Left forelimb (tissue), 1 donor: Measurements from ENCODE around the gene SNX17.
A peak's percentile ranks its signal among the peaks of the same experiment; 100 is the strongest.
"Not testable (repeated sequence)": the region's sequence is repeated elsewhere in the genome, so short reads cannot be mapped to it uniquely, and the experiment has no call there.

Experiments
- DNase-seq: peaks from one replicate; pipeline ENCODE4 v3.0.0-alpha.2; 2018; ENCODE audit warnings: low spot score

Gene SNX17, protein sequence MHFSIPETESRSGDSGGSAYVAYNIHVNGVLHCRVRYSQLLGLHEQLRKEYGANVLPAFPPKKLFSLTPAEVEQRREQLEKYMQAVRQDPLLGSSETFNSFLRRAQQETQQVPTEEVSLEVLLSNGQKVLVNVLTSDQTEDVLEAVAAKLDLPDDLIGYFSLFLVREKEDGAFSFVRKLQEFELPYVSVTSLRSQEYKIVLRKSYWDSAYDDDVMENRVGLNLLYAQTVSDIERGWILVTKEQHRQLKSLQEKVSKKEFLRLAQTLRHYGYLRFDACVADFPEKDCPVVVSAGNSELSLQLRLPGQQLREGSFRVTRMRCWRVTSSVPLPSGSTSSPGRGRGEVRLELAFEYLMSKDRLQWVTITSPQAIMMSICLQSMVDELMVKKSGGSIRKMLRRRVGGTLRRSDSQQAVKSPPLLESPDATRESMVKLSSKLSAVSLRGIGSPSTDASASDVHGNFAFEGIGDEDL

DNA sequence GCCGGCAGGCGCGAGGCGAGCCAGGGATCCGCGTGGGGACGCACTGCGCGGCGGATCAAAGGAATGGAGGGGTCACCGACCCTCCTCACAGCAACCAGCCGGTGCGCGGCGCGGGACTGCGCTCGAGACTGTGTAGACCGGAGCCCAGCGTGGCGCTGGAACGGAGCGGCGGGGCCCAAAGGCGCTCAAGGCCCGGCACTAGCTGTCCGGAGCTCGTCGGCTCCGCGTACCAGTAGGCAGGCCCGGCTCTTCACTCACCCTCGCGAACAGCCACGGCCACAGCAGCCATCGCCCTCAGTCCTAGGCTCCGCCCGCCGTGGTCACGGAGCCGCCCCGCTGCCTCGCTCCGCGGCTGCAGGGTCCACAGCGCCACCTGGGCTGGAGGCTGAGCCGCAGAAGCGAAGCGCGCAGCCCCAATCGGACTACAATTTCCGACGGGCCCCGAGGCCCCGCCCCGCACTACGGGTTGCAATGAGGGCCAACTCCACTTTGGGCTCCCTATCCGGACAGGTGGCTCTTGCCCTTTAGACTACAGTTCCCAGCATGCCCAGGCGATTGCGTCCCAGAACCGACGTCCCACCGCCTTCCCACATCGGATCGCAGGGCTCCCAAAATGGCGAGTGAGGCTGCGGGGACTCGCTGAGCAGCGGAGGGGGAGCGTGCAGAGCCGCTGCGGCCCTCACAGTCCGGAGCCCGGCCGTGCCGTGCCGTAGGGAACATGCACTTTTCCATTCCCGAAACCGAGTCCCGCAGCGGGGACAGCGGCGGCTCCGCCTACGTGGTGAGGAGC is at the start of gene SNX17, which contains the start of gene EIF2B4:
SNX17 (plus strand) TSS at position 591 of the 790 bp plus-strand sequence; CDS start at position 719, 128 bp downstream.
EIF2B4 (minus strand) TSS at position 313 of the 790 bp plus-strand sequence; CDS start at position 289, 24 bp downstream.
- DNase-seq: peak; percentile 100

DNA sequence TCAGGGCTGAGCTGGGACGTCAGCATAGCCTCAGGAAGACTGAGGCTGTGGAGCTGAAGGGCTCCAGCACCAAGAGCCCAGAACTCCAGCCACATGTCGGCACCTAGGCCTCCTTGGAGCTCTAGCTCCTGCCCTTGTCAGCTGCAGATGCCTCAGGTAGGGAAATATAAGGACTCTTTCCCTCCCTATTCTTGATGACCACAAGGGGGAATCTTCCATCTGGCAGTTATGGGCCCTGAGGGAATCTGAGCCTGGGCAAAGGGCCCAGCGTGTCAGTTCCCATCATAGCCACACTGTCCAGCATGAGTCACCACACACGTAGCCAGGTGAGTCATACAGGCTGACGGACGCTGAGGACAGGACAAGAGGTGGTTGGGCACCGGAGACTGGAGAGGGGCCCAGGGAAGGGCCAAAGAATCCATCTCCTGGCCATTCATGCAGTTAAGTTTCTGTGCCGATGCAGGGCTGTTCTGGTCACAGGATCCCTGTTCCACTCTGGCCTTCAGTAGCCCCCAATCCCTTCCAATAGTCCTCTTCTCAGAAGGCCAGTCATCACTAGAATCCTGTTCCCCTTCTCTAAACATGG is 49.4 kb upstream of the SNX17 start:
- no peak for DNase-seq

DNA sequence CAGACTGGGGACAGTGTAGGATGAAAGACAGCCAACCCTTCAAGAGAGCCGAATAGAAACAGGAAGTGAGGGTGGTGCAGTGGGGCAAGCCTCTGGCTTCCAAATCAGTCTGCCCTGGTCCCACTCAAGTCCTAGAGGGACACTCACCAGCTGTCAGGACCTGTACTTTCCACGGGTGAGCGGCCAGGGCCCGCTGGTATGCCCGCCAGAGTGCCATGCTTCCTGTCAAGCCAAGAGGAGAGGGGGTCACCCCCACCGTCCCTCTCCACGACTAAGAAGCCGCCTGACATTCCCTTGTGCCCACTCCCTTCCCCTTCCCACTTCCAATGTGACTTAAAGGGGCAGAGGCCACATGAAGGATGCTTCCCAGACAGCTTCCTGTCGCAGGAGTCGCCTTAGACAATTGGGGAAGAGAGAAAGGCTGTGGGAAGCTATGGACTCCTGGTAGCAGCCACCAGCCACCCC is 48.1 kb upstream of the SNX17 start:
- DNase-seq: no peak

DNA sequence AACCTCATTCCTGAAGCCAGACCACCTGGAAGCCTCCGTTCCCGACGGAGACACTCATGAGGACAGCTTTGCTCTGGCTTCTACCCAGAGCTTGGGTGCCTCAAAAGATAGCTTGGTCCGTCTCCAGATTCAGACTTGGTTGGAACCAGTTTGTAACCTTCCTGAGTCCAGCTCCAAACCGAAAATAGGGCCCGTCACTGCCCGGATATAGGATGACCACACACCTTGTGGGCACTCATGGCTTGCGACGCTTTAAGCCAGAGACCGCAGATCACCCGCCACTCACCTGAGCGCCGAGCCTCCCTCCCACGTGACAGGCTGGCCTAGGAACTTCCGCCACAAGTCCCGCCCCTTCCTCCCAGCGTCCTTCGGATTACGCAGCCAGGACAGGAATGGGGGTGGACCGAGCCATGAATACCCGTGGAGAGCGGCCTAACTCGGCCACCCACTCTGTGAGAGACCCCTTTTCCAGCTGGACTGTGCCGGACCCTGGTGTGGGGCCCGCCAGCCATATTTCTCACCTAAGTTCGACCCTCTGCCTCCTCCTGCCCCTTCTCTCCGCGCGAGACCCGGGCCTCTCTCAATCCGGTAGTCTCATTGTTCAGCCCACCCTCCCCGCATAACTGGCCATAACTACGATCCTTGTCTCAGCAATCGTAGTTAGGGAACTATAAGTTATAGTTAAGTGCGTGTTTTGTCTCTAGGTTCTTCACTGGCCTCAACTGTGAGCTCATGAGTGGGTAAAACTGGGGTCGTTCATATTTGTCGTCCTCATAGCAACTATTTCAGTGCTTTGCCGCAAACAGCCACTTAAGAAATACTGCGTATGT is 47.4 kb upstream of the SNX17 start, which contains the start of gene MPV17:
MPV17 (minus strand) TSS at position 332 of the 830 bp plus-strand sequence. CDS start 580 bp downstream, outside the sequence.
- DNase-seq: peak; percentile 93

DNA sequence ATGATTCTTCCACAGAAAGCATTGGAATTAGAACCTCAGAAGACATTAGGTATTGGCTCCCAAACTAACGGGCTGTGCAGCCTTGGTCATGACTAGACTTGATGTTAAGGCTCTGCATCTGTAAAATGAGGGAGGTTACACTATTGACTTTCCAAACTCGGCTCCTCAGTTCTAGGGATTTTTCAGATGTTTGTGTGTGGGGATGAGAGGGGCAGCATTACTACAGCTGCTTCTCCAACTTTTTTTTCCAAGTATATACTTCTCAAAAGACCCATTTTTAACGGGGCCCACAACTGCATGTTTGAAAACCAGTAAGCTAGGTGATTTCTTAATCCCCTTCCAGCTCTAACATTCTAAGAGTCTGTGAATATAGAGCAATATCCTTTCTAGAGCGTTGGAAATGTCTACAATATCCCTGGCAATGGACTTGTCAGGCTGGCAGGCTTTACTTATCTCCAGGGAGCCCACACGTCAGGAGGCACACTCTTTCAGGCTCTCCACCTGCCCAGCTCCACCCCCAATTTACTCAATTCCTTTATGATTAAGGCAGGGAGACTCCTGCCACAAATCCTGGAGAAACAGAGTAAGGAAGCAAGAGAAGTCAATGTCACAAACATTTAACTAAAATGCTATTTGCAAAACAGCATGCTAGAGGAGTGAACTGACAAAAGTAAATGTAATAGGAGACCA is 46.7 kb upstream of the SNX17 start:
- no peak for DNase-seq

DNA sequence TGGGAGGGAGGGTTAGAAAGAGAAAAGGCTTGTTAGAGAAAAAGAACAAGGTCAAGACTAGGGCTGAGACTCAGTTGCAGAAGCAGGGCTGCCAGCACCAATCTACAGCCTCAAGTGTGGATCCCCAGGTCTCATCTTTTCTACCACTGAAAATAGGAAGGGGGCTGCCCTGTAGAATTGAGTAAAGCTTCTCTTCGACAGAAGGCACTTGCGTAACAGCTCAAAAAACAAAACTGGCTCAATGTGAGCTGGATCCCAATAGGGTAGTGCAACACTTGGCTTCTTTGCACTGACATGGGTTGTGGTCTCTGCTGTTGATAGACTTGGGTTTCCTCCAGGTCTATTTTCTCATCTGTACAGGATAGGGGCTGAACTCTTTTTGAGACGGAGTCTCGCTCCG is 45.7 kb upstream of the SNX17 start:
- no peak for DNase-seq

DNA sequence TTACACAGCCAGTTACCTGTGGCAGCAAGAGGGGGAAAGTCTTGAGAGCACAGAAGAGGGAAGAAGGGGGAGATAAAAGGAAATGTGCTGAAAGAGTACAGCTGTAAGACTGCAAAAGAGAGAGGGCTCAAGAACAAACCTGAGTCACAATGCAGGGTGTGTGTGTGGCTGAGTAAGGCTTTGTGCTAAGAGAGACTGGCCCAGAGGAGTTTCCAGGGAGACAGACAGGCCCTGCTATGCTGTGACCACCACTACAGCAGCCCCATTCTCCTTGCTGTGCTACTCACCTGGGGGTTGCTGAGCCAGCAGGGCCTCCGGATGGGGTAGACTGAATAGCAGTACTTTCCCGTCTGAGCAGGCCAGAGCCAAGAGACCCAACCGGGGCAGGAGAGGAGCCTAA is 35.1 kb upstream of the SNX17 start:
- DNase-seq: no peak

DNA sequence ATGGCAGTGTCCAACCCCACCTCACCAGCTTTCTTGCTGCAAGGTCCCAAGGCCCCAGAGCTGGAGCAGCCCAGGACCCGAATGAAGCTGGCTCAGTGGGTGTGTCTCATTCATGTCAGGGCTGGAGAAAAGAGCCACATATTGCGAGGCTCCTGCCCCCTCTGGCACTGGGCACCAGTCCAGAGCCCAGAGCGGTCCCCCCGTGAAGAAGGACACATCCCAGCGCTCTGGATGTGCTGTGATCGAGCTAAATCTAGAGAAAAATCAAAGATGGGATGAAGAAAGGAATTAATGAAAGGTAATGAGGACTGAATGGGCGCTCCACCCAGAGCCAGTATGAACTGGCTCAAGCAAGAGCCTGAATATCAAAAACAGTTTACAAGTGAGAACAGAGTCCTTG is 34.2 kb upstream of the SNX17 start:
- DNase-seq: no peak

DNA sequence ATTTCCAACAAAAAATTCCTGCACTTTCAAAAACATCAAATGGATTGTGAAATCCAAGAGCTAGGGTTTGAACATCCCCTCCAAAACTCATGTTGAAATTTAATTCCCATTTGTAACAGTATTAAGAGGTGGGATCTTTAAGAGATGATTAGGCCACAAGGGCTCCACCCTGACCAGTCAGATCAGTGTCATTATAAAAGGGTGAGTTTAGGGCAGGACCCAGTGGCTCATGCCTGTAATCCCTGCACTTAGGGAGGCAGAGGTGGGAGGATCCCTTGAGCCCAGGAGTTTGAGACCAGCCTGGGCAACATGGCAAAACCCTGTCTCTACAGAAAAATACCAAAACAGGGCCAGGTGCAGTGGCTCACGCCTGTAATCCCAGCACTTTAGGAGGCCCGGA is 22.8 kb upstream of the SNX17 start:
- DNase-seq: no peak

DNA sequence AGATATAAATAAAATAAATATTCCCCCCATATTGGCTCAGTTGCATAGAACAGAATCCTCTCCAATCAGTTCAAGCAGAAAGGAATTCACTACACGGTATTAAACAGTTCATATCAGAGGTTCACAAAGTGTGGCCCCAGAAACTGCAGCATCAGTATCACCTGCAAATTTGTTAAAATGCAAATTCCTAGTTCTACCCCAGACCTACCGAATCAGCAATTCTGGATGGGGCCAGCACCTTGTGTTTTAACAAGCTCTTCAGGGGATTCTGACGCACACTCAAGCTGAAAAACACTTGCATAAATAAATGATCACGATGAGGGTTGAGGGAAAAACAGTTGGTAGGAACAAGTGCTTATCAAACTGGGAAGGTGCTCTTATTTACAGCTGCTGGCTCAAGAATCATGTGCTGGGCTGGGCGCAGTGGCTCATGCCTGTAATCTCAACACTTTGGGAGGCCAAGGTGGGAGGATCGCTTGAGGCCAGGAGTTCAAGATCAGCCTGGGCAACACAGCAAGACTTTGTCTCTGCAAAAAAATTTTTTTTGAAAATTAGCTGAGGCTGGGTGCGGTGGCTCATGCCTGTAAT is 20.2 kb upstream of the SNX17 start:
- no peak for DNase-seq

DNA sequence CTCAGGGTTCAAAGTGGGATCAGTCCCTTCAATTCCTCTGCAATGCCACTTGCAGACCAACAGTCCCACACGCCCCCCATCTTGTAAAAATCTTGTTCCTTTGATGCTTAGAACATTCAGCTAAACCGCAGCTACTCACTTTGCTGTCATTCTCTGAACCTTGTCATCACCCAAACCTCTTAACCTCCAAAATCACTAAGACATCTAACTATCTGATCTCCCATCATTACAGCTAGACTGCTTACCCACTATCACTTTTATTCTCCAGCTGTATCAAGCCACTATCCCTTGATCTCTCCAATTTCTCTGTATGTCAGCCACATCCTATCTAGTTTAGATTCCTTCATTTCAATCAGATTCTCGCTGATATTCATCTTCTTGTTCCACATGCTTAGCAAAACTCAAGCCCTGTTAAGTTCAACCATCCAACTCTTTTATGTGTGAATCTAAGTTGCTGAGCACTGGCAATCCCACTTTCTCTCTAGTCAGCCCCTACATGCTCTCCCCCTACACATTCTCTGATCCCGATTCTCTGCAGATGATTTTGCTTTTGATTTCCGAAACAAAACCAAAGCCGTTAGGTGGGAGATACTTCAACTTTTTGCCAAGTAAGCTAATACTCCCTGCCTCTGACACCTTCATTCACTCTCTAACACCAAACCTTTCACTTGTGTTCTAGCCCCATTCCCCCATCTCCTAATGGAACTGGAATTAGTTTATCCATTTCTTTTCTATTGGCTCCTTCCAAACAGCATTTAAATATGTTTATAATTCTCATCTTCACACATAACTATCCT is 18.4 kb upstream of the SNX17 start:
- no peak for DNase-seq

DNA sequence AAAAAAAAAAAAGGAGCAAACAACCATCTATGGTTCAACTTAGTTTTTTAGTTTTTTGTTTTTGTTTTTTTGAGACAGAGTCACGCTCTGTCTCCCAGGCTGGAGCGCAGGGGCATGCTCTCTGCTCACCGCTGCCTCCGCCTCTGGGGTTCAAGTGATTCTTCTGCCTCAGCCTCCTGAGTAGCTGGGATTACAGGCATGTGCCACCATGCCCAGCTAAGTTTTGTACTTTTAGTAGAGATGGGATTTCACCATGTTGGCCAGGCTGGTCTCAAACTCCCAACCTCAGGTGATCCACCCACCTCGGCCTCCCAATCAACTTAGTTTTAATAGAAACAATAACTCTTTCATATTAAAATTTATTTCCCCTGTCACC is 17.0 kb upstream of the SNX17 start:
- DNase-seq: not testable (repeated sequence)

DNA sequence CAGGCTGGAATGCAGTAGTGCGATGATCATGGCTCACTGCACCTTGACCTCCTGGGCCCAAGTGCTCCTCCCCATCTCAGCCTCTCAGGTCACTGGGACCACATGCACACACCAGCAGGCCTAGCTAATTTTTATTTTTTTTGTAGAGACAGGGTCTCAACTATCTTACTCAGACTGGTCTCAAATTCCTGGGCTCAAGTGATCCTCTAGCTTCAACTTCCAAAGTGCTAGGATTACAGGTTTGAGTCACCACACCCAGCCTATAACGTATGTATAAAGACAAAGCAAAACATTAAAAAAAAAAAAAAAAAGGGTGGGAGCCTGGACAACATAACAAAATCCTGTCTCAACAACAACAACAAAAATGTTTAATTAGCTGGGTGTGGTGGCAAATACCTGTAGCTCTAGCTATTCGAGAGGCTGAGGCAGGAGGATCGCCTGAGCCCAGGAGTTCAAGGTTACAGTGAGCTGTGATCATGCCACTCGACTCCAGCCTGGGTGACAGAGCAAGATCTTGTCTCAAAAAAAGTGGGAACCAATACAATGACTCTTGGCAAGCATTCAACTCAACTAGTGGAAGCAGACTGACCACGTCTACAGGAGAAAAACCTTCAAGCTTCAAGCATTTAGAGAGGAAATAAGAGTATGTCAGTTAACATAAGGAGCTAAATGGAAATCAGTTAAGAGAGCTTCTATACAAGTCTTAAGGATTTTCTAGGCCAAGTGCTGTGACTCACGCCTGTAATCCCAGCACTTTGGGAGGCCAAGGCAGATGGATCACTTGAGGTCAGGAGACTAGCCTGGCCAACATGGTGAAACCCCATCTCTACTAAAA is 16.4 kb upstream of the SNX17 start:
- no peak for DNase-seq

DNA sequence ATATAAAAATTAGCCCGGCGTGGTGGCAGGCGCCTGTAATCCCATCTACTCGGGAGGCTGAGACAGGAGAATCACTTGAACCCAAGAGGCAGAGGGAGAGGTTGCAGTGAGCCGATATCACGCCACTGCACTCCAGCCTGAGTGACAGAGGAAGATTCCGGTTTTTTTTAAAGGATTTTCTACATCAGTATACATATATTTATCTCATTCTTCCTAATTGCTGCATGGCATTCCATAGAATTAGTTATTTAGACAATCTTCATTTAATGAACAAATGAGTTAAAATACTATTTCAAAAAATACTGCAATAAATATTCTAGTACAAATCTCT is 15.9 kb upstream of the SNX17 start:
- DNase-seq: no peak

DNA sequence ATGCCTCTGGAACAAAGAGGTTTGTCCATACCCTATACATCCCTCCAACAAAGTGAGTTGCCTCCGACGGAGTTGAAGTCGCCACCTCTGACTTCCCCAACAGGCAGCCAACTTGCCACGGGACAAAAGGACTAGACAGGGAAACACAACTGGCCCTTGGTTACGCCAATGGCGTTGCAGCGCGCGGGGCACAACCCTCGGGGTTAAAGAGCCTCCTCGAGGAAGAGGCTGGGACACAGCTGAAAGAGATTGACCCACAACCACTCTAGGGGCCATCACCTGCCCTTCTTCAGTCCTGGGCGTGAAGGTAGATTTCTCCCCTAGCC is 14.4 kb upstream of the SNX17 start:
- peak; percentile 67 for DNase-seq

DNA sequence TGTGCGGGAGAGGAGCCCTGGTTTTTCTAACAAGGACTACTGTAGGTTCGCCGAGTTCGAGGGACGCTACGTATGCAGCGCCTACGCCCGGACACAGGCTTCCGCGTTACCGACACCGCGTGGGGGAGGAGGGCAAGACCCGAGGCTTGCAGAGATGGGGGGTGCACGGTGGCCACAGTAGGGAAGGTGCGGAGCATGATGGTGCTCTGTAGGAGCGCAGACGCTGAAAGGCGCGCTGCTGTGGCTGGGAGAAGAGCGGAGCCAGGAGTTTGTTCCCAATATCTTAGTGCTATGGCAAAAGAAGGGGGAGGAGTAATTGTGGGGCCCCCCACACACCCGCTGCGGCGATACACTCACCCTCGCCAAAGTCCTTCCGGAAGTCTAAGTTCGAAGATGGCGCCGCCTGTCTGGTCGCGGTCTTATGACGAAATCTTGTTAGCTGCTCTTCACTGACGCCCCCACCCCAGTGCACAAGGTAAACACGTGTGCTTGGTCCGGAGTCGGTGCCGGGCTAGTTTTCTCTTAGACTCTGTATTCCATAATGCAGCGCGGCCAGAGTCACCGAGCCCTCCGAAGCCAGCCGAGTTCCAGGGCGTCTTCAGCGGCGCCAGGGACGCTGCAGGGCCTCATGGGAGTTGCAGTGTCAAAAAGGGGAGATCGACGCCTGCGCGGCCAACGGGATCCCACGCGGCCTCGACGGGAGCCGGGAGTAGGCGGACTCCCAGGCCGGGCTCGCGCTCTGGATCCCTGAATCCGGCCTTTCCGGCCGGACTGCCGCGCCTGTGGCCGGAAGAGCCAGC is 13.8 kb upstream of the SNX17 start, which contains the start of gene GTF3C2:
GTF3C2 (minus strand) TSS at position 383 of the 800 bp plus-strand sequence. CDS start 13,210 bp downstream, outside the sequence.
- DNase-seq: peak; percentile 97

DNA sequence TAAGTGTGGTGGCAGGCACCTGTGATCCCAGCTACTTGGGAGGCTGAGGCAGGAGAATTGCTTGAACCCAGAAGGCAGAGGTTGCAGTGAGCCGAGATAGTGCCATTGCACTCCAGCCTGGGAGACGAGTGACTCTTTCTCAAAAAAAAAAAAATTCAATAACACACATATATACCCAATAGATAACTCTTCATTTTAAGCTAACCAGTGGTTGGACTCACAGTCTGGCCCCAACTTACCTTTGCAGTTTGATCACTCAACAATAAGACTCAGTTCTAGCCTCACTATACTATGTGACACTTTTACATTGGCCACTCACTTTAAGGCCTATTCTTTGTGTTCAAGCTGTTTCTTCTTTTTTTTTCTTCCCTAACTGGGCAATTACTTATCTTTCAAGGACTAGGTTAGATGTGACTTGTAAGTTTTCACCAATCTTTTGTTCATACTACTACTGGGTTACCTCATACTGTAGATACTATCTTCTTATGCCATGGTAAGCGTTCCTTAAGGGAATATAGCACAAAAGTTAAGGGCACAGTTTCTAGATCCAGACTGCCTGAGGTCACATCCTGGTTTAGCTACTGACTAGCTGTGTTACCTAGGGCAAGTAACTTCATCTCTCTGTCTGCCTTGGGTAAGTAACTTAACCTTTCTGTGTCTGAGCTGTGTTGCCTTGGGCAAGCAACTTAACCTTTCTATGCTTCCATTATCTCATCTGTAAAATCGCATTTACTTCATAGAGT is 7.6 kb upstream of the SNX17 start:
- DNase-seq: no peak
